Fibroblast of pulmonary artery (primary cell): ENCODE data around the gene PSMC4.

Experiments used
- DNase-seq: peaks from one replicate; pipeline ENCODE4 v3.0.0-alpha.2; 2010; ENCODE audit warnings: low read depth
- H3K4me3 ChIP-seq: replicated peaks from 2 replicates; pipeline ENCODE4 v1.5.1; 2011; ENCODE audit warnings: low read depth, mild to moderate bottlenecking, control low read depth, low read length, moderate library complexity
- CTCF ChIP-seq: IDR thresholded peaks from 2 replicates; pipeline ENCODE4 v1.5.1; 2011; ENCODE audit warnings: mild to moderate bottlenecking, control low read depth, low read length, inconsistent platforms; ENCODE audit errors: missing control alignments

PSMC4 gene

GRCh38 chr19:39941615-39942365 is 29.2 kb upstream of the PSMC4 start:
- peak; percentile 42 for DNase-seq
- H3K4me3 ChIP-seq, result no peak overlapping the region
- TF ChIP-seq CTCF, result no peak

GRCh38 chr19:39942366-39942730 is 28.6 kb upstream of the PSMC4 start:
- no peak for TF ChIP-seq CTCF
- no peak for DNase-seq
- H3K4me3 ChIP-seq, result no peak overlapping the region

GRCh38 chr19:39943586-39943985 is 27.4 kb upstream of the PSMC4 start:
- no peak for TF ChIP-seq CTCF
- no peak overlapping the region for H3K4me3 ChIP-seq
- DNase-seq, result no peak

GRCh38 chr19:39946532-39946931 is 24.4 kb upstream of the PSMC4 start:
- DNase-seq, result peak; percentile 47
- no peak for TF ChIP-seq CTCF
- H3K4me3 ChIP-seq, result no peak overlapping the region

GRCh38 chr19:39949026-39949747 is 21.8 kb upstream of the PSMC4 start:
- no peak for TF ChIP-seq CTCF
- no peak overlapping the region for H3K4me3 ChIP-seq
- no peak for DNase-seq

- TF ChIP-seq CTCF, result no peak
Measured at GRCh38 chr19:39951065-39951650, 19.8 kb upstream of the PSMC4 start.

More at GRCh38 chr19:39951065-39951650, 19.8 kb upstream of the PSMC4 start:
- H3K4me3 ChIP-seq, result no peak overlapping the region
- DNase-seq, result no peak
